ENCODE measurements around the gene PKDCC.
"Not testable (repeated sequence)": the region's sequence is repeated elsewhere in the genome, so short reads cannot be mapped to it uniquely, and the experiment has no call there.

Gene PKDCC

GRCh38 chr2:42065753-42066152 is 17.9 kb downstream of the PKDCC start:
- not testable (repeated sequence) for DNase-seq

- not testable (repeated sequence) for DNase-seq
Observed at GRCh38 chr2:42067001-42067400, 19.2 kb downstream of the PKDCC start.

- no peak for DNase-seq
Observed at GRCh38 chr2:42067521-42067920, 19.7 kb downstream of the PKDCC start.

DNA sequence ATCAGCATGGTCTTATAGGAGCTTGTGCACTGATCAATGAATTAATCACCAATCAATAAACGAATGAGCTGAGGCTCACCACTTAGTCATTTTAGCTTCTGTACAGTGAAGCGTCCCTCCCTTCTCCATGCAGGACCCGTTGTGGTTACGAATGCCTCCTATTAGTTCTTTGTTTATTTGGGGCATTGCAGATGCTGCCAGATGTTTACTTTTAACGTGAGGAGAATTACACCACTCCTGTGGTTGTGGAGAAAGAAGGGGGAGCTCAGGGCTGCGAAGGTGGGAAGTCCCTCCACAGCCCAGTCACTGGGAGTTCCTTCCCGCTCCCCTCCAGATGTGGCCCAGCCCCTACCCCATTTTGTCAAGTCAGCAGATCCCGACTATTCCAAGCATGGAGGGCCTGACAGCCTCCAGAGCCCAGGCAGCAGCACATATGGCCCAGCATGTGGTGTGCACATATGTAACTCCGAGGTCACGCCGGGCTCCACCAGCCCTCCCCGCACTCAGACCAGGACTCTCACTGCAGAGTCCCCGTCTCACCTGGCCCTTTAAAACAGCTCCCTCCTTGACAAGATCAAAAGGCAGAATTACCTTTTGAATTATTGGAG is 20.9 kb downstream of the PKDCC start:
- no peak for DNase-seq

DNA sequence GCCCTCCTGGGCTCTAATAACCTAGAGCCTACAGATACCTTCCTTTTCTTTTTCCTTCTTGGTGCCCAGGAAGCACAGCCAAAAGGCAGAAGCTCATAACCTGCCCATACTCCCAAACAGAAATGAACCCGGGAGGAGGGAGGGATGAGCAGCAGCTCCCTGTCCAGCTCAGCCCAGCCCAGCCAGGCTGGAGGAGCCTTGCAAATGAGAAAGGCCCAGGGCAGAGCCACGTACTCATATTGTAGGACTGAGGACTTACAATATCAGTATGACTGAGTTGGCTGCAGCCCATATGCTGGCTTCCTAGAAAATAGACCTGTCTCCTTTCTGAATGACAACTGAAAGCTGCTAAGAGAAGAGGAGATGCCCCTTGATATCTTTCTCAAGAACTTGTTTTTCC is 21.7 kb downstream of the PKDCC start:
- no peak for DNase-seq

DNA sequence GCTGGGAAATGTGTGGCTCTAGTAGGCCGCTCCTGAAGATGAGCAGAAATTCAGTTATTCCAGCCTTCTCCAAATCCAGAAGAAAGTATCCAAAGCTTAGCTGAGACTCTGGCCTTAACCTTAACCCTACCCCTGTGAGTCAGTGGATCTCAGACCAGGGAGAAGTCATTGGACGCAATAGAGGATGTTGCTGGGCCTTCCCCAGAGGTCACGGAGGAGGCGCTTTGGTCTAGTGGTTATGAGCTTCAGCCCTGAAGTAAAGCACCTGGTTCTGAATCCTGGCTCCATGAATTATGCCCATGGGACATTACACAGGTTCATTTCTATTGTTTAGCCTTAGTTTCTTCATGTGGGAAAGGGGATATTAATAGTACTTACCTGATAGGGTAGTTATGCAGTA is 24.0 kb downstream of the PKDCC start:
- no peak for DNase-seq

- peak; percentile 33 for DNase-seq
Observed at GRCh38 chr2:42072349-42073118, 24.7 kb downstream of the PKDCC start.

- no peak for DNase-seq
Observed at GRCh38 chr2:42073739-42074503, 26.1 kb downstream of the PKDCC start.

DNA sequence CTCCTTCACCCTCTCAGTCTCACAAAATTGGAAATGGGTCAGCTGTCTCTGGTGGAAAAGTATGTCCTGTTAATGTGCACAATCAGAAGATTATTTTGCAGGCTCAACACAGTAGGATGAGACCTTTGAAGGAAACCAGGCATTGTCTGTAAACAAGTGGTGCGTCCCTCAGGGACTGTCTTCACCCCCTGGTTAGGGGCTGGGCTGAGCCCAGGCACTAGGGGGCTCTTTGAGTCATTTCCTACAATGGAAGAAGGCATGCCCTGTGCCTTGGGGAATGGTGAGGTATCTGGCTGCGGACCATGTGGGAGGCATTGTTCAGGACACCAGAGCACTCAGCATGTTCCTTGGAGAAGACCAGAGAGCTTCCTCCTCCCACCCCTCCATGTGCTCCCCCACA is 26.8 kb downstream of the PKDCC start:
- no peak for DNase-seq

DNA sequence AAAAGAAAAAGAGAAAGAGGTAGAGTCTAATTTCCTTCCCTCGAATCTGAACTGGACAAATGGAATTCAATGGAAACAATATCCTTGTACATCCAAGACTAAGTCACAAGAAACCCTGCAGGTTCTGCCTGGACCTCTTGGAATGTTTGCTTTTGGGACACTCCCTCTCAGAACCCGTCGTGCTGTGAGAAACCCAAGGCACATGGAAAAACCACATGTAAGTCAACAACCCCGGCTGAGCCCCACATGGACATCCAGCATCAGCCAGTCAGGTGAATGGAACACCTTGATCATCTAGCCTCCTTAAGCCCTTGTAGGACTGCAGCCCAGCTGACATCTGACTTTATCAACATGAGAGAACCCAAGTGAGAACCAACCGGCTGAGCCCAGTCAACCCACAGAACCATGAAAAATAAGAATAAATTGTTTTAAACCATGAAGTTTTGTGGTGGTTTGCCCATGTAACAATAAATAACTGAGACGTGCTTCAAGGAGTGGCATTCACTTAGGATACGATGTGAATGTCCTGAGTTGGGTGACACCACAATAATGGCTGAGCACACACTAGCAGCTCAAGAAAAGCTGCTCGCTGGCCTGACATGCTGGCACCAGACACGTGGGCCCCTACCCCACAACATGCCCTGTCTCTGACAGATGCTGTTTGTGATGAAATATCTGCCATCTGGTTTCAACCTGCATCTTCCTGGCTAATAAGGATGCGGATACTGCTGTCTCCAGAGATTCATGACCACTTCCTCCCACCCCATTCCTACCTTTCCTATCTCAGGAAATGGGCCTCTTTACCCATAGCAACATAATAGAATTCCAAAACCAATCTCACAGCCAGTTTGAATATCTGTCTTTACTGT is 28.8 kb downstream of the PKDCC start:
- DNase-seq = no peak

- no peak for DNase-seq
Observed at GRCh38 chr2:42077343-42077742, 29.5 kb downstream of the PKDCC start.

- DNase-seq = no peak
Observed at GRCh38 chr2:42079737-42080287, 32.0 kb downstream of the PKDCC start.

DNA sequence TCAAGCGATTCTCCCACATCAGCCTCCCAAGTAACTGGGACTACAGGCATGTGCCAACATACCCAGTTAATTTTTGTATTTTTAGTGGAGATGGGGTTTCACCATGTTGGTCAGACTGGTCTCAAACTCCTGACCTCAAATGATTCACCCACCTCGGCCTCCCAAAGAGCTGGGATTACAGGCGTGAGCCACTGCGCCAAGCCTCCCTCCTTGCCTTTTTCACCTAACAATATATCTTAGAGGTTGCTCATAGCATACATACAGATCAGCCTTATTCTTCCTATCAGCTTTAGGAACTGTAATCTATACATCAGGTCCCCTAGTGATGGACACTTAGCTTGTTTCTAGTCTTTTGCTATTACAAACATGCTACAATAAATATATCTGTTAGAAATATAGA is 33.3 kb downstream of the PKDCC start:
- DNase-seq = not testable (repeated sequence)

DNA sequence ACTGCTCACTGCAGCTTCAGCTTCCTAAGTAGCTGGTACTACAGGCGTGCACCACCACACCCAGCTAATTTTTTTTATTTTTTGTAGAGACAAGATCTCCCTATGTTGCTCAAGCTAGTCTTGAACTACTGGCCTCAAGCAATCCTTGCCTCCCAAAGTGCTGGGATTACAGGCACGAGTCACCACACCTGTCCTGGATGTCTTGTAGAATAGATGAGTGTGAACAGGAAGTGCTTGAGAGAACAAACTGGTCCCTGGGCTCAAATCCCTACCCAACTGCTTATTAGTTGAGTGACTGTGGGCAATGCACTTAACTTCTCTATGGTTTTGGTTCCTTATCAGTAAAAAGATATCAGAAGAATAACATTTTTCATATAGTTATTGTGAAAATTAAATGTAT is 34.2 kb downstream of the PKDCC start:
- no peak for DNase-seq

DNA sequence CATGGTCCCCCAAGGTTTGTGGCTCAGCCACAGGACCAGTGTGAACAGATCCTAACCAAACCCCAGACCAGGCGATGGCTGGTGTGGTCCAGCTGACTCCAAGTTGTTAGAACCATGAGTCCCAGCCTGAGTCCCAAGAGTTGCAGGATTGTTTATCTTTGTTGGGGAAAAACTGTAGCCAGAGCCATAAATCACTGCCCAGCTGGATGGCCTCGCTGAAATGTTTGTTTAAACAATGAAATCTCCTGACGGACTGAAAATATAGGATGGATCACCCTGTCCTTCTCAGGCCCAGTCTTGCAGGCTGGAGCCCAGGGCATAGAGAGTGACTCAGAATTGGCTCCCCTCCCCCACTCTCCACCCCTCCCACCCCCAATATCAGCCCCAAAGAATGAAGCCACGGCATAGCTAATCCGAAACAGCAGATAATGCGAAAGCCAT is 36.4 kb downstream of the PKDCC start:
- no peak for DNase-seq

- not testable (repeated sequence) for DNase-seq
Observed at GRCh38 chr2:42085070-42085469, 37.2 kb downstream of the PKDCC start.

- DNase-seq = no peak
Observed at GRCh38 chr2:42085706-42086487, 38.1 kb downstream of the PKDCC start.

DNA sequence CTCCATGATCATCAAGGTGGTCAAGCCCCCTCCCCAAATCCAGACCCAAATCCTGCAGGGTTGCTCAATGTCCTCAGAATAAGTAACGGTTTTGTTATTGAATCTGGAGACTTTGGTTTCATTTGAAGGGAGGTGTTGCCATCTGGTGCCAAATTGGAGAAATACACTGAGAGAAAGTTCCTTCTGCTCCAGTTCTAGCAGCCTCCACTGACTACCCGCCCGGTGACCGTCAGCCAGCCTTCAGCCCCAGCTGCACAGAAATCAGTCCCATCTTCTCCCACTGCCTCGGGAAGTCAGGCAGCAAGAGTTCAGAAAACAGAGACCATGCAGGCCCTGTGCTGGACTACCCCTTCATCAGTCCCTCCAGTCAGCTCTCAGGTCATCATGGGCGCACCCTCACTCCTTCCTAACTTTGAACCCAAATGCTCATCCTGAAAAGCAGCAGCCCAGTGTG is 38.7 kb downstream of the PKDCC start:
- peak; percentile 45 for DNase-seq

GRCh38 chr2:42087137-42087856 is 39.5 kb downstream of the PKDCC start:
- no peak for DNase-seq

GRCh38 chr2:42087857-42088195 is 40.0 kb downstream of the PKDCC start:
- no peak for DNase-seq

DNA sequence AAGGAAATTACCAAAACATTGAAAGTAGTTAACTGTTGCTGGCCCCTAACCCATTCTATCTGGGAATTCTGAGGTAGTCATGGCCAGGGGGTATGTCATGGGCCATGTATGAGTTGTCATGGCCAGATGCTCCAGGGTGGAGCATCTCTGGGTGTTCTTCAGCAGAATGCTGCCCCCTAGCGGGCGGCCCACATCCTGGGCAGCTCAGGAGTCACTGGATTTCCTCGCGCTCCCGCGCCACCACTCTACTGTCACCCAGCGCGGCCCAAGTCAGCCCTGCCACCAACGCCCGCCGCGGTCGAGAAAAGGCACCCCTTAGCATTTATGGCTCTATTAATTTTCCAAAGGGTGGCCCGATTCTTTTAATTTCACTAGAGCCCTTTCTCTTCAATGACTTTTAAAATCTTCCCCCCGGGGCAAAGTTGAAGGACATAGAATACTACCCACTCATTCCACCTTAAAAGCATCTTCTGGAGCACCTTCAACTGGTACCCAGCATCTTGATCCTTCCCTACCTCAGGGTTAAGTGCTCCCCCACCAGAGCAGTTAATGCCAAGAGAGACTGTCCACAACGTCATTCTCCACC is 41.6 kb downstream of the PKDCC start:
- no peak for DNase-seq
